GM12892 (cell line): Measurements from ENCODE around the gene NRXN3.

Source experiments
- DNase-seq: peaks from one replicate; pipeline ENCODE4 v3.0.0; 2011; ENCODE audit not compliant: insufficient read length
- FAIRE-seq: peaks from 2 replicates; lab custom pipeline; 2011; peaks lifted over from hg19 to GRCh38; lab: Jason Lieb, UNC
- POLR2A ChIP-seq: IDR thresholded peaks from 2 replicates; pipeline ENCODE4 v1.6.1; 2011; ENCODE audit warnings: low read depth, low read length, control low read depth
- POLR2AphosphoS5 ChIP-seq: IDR thresholded peaks from 2 replicates; pipeline ENCODE4 v1.6.1; 2011; ENCODE audit warnings: low read depth, low read length, control low read depth
- TAF1 ChIP-seq: IDR thresholded peaks from 2 replicates; pipeline ENCODE4 v1.6.1; 2011; ENCODE audit warnings: low read depth, mild to moderate bottlenecking, control low read depth, low read length, borderline replicate concordance

Gene NRXN3

GRCh38 chr14:78614593-78614992, 444.4 kb downstream of the NRXN3 start:
- no peak for DNase-seq
- FAIRE-seq = no peak
- no peak for TF ChIP-seq TAF1

GRCh38 chr14:78617735-78618134, 447.6 kb downstream of the NRXN3 start:
- DNase-seq (no peak), FAIRE-seq (no peak)
- TF ChIP-seq POLR2A (no peak), TAF1 (no peak), POLR2AphosphoS5 (no peak)

GRCh38 chr14:78618368-78618767, 448.2 kb downstream of the NRXN3 start:
- no peak for DNase-seq
- TF ChIP-seq POLR2A (no peak), POLR2AphosphoS5 (no peak), TAF1 (no peak)
- FAIRE-seq = no peak

- TF ChIP-seq TAF1 = no peak
- no peak for TF ChIP-seq POLR2A
- no peak for TF ChIP-seq POLR2AphosphoS5
- FAIRE-seq (no peak), DNase-seq (no peak)
These were observed 456.9 kb downstream of the NRXN3 start for GRCh38 chr14:78627114-78627513.

- FAIRE-seq (no peak), DNase-seq (no peak)
- TF ChIP-seq TAF1 (no peak), POLR2A (no peak), POLR2AphosphoS5 (no peak)
These were observed 461.4 kb downstream of the NRXN3 start for GRCh38 chr14:78631551-78631950.

GRCh38 chr14:78633752-78634151, 463.6 kb downstream of the NRXN3 start:
- DNase-seq (no peak), FAIRE-seq (no peak)
- no peak for TF ChIP-seq POLR2AphosphoS5
- no peak for TF ChIP-seq TAF1
- no peak for TF ChIP-seq POLR2A

GRCh38 chr14:78637489-78637888, 467.3 kb downstream of the NRXN3 start:
- TF ChIP-seq POLR2AphosphoS5 = no peak
- no peak for DNase-seq
- FAIRE-seq = no peak

GRCh38 chr14:78637908-78638475, 467.8 kb downstream of the NRXN3 start:
- no peak for DNase-seq
- TF ChIP-seq TAF1 (no peak), POLR2AphosphoS5 (no peak), POLR2A (no peak)
- FAIRE-seq = no peak

GRCh38 chr14:78638926-78639325, 468.8 kb downstream of the NRXN3 start:
- no peak for TF ChIP-seq POLR2AphosphoS5
- TF ChIP-seq TAF1 = no peak
- TF ChIP-seq POLR2A = no peak
- FAIRE-seq = no peak
- no peak for DNase-seq

- no peak for DNase-seq
- no peak for FAIRE-seq
- TF ChIP-seq TAF1 (no peak), POLR2A (no peak), POLR2AphosphoS5 (no peak)
These were observed 474.8 kb downstream of the NRXN3 start for GRCh38 chr14:78644824-78645559.

- TF ChIP-seq POLR2AphosphoS5 (no peak), TAF1 (no peak), POLR2A (no peak)
- no peak for DNase-seq
- no peak for FAIRE-seq
These were observed 482.6 kb downstream of the NRXN3 start for GRCh38 chr14:78652727-78653126.

GRCh38 chr14:78653173-78653572, 483.0 kb downstream of the NRXN3 start:
- DNase-seq = no peak
- no peak for TF ChIP-seq TAF1
- no peak for TF ChIP-seq POLR2A
- TF ChIP-seq POLR2AphosphoS5 = no peak
- no peak for FAIRE-seq
